Endodermal cell (in vitro differentiated cells): ENCODE results near the gene MC2R. TPM values are rescaled to one million over a fixed set of nuclear protein-coding genes. Genes with fewer than 3 reads are reported as not detected.

Source experiments
- DNase-seq: peaks from one replicate; pipeline ENCODE4 v3.0.0-alpha.2; 2017
- H3K27ac ChIP-seq: 2 replicates; pipeline ENCODE4 v1.5.1; 2013; ENCODE audit warnings: mild to moderate bottlenecking, low read depth, low read length, moderate library complexity
- H3K27me3 ChIP-seq: 2 replicates; pipeline ENCODE4 v1.6.1; 2013; ENCODE audit warnings: mild to moderate bottlenecking, low read length, moderate library complexity; ENCODE audit not compliant: insufficient read depth, control insufficient read depth, poor library complexity, severe bottlenecking
- H3K36me3 ChIP-seq: 2 replicates; pipeline ENCODE4 v1.7.0; 2013; ENCODE audit warnings: mild to moderate bottlenecking, low read length, moderate library complexity; ENCODE audit not compliant: control insufficient read depth, insufficient read depth
- H3K4me1 ChIP-seq: one replicate; pipeline ENCODE4 v1.7.0; 2013; ENCODE audit warnings: low read length; ENCODE audit not compliant: control insufficient read depth, insufficient read depth
- H3K4me3 ChIP-seq: 2 replicates; pipeline ENCODE4 v1.5.1; 2013; ENCODE audit warnings: mild to moderate bottlenecking, low read length, moderate library complexity
- H3K9ac ChIP-seq: 2 replicates; pipeline ENCODE4 v1.6.1; 2013; ENCODE audit warnings: mild to moderate bottlenecking, low read length, moderate library complexity; ENCODE audit not compliant: poor library complexity, severe bottlenecking; ENCODE audit errors: extremely low read depth
- H3K9me3 ChIP-seq: 2 replicates; pipeline ENCODE4 v1.6.1; 2013; ENCODE audit warnings: mild to moderate bottlenecking, low read length, moderate library complexity; ENCODE audit not compliant: control insufficient read depth
- H3K27ac Mint-ChIP-seq: 2 replicates; pipeline ENCODE4 v1.8.0; 2020; ENCODE audit warnings: mixed read lengths
- H3K27me3 Mint-ChIP-seq: 2 replicates; pipeline ENCODE4 v1.8.0; 2021; ENCODE audit warnings: mild to moderate bottlenecking, mixed read lengths; ENCODE audit not compliant: insufficient read depth
- H3K36me3 Mint-ChIP-seq: 2 replicates; pipeline ENCODE4 v1.8.0; 2020; ENCODE audit warnings: low read depth, mixed read lengths
- H3K4me1 Mint-ChIP-seq: 2 replicates; pipeline ENCODE4 v1.8.0; 2020; ENCODE audit warnings: mixed read lengths
- H3K4me3 Mint-ChIP-seq: 2 replicates; pipeline ENCODE4 v1.8.0; 2020; ENCODE audit warnings: mild to moderate bottlenecking, moderate library complexity, mixed read lengths
- H3K9me3 Mint-ChIP-seq: 2 replicates; pipeline ENCODE4 v1.8.0; 2020; ENCODE audit warnings: mild to moderate bottlenecking, mixed read lengths
- WGBS, 2 experiments: methylation state at CpG; one replicate each; pipeline versions ENCODE4 v1.1.5 to v1.1.7; 2013; ENCODE audit warnings: missing lambda C conversion rate in 2 of 2, mixed read lengths in 1 of 2; ENCODE audit not compliant: insufficient coverage in 1 of 2, insufficient read length in 1 of 2; 5-methylcytosine and 5-hydroxymethylcytosine counted together
- total RNA-seq, 2 donors: library from RNA; stranded (reverse); fragmentation: NEBNext Ultra II Directional in 1 of 2; extraction: Animal tissue kit (Norgen Biotek cat#: 25700) in 1 of 2; gene quantifications; 2 replicates in 1 of 2; 3 replicates in 1 of 2; pipeline ENCODE4 v1.2.1, GENCODE V29; 2021
- TF ChIP-seq, protein P1 (sequence below): fragments of 200-600 bp; sonication (generic); conservative IDR thresholded peaks from 2 replicates; pipeline ENCODE4 v1.5.0; 2021; ENCODE audit warnings: antibody characterized with exemption, mild to moderate bottlenecking

The MC2R gene
- total RNA-seq, 2 donors from 2014 or later, result not detected

DNA sequence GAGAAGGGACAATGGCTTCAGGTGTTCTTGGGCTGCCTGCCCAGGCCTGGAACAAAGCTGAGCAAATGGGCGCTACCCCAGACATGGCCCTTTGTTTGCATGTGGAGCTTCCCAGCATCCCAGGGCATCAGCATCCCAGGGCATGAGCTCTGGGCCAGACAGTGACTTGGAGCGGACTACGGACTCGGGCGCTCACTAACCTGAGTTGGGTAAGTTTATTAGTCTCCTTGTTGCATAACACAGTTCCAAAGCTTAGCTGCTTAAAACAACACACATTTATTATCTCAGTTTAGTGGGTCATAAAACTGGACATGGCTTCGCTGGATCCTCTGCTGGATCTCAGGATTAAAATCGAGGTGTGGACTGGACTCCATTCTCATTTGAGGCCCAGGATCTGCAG is 35.8 kb downstream of the MC2R start:
- WGBS, 2 experiments, result 96 to 100% methylated on average over 2 to 7 of the region's 7 CpGs
- DNase-seq, result no peak
- Mint-ChIP-seq H3K4me1 (peaks cover 10% of the 10 kb centered on the region), H3K9me3 (no peaks in the 10 kb centered on the region), H3K27me3 (no peaks in the 10 kb centered on the region), H3K36me3 (no peaks in the 10 kb centered on the region), H3K4me3 (no peak overlapping the region), H3K27ac (no peak overlapping the region)
- Histone ChIP-seq H3K36me3 (no peaks in the 10 kb centered on the region), H3K4me3 (no peak overlapping the region), H3K27ac (no peak overlapping the region), H3K4me1 (peaks cover 5% of the 10 kb centered on the region), H3K9me3 (no peaks in the 10 kb centered on the region), H3K27me3 (no peaks in the 10 kb centered on the region), H3K9ac (no peak overlapping the region)
- TF ChIP-seq, protein P1, sequence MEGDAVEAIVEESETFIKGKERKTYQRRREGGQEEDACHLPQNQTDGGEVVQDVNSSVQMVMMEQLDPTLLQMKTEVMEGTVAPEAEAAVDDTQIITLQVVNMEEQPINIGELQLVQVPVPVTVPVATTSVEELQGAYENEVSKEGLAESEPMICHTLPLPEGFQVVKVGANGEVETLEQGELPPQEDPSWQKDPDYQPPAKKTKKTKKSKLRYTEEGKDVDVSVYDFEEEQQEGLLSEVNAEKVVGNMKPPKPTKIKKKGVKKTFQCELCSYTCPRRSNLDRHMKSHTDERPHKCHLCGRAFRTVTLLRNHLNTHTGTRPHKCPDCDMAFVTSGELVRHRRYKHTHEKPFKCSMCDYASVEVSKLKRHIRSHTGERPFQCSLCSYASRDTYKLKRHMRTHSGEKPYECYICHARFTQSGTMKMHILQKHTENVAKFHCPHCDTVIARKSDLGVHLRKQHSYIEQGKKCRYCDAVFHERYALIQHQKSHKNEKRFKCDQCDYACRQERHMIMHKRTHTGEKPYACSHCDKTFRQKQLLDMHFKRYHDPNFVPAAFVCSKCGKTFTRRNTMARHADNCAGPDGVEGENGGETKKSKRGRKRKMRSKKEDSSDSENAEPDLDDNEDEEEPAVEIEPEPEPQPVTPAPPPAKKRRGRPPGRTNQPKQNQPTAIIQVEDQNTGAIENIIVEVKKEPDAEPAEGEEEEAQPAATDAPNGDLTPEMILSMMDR, result no peak

DNA sequence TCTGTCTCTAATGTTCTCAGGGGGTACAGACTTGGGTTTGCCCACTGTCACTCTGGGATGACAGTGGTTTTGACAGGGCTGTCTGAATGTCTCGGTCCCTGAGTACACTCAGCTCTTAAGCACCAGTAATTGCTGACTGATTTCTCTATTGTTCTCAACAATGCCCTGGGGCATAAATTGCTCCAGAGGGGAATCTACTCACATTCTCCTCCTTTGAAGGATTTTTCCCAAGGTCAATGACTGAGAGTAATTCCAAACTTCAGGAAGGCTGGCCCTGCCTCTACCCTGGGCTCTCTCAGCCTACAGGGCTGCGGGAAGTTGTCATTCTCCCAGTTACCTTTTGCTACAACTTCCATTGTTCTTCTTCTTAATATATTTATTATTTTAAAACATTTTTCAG is 36.5 kb downstream of the MC2R start:
- H3K27ac Mint-ChIP-seq, result no peak overlapping the region
- Histone ChIP-seq H3K4me1 (peaks cover 5% of the 10 kb centered on the region), H3K9me3 (no peaks in the 10 kb centered on the region), H3K4me3 (no peak overlapping the region), H3K36me3 (no peaks in the 10 kb centered on the region), H3K27ac (no peak overlapping the region), H3K27me3 (no peaks in the 10 kb centered on the region), H3K9ac (no peak overlapping the region)
- H3K9me3 Mint-ChIP-seq, result no peaks in the 10 kb centered on the region
- no peaks in the 10 kb centered on the region for H3K27me3 Mint-ChIP-seq
- no peaks in the 10 kb centered on the region for H3K36me3 Mint-ChIP-seq
- DNase-seq, result no peak
- WGBS, 2 experiments, result 57 to 84% methylated on average over 1 to 2 of the region's 2 CpGs
- no peak overlapping the region for H3K4me3 Mint-ChIP-seq
- TF ChIP-seq, protein P1, result no peak
- H3K4me1 Mint-ChIP-seq, result peaks cover 10% of the 10 kb centered on the region

DNA sequence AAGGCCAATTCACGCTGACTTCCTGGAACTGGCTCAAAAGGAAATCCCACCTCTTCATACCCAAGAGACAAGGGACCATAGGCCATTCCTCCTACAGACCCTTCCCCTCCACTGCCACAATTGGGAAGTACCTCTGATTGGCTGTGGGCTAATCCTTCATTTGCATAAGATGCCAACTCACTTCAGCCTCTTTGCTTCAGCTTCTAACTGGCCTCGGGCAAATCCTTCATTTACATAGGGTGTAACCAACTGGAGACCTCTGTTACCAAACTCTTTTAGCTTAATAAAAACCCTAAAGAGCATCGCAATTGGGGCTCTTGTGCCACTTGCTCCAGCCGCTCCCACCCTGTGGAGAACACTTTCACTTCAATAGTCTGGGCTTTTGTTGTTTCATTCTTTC is 38.2 kb downstream of the MC2R start:
- Histone ChIP-seq H3K27me3 (no peaks in the 10 kb centered on the region), H3K4me1 (peaks cover 5% of the 10 kb centered on the region), H3K4me3 (no peak overlapping the region), H3K9ac (no peak overlapping the region), H3K36me3 (no peaks in the 10 kb centered on the region), H3K9me3 (no peaks in the 10 kb centered on the region), H3K27ac (no peak overlapping the region)
- peaks cover 4% of the 10 kb centered on the region for H3K27me3 Mint-ChIP-seq
- no peak overlapping the region for H3K27ac Mint-ChIP-seq
- H3K4me3 Mint-ChIP-seq, result no peak overlapping the region
- H3K4me1 Mint-ChIP-seq, result peaks cover 10% of the 10 kb centered on the region
- H3K9me3 Mint-ChIP-seq, result no peaks in the 10 kb centered on the region
- no peak for DNase-seq
- WGBS, 2 experiments, result 77 to 89% methylated on average over 2 to 4 of the region's 4 CpGs
- TF ChIP-seq, protein P1, result no peak
- H3K36me3 Mint-ChIP-seq, result no peaks in the 10 kb centered on the region
